ENCODE data around the gene CLEC2L.

DNA sequence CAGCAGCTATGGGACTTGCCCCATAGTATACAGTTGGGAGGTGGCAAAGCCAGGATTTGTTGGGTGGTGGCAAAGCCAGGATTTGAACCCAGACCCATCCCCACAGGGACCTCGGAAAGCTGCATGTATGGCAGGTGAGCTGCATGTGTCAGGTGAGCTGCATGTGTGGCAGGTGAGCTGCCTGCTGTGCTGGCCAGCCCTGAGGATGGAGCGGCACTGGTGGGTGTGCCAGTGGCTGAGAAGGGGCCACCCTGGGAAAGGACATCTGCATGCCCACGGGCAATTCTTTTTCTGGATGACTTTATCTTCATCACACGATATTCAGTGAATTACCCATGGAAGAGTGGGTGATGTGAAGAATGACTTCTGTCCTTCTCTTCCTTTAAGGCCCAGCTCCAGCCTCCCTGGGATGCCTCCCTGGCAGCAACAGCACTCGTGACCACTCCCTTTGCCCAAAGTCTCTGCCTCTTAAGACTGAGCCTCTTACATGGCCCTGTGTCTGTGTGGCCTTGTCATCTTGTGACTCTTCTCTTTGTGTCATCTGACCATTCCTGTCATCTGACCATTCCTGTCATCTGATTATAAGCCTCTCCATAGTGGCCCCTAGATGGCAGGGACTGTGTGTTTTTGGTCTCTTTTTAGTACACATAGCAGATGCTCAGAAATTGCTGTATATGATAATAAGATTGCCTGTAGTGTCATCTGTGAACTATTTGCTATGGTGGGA, 25.0 kb downstream of the CLEC2L start:
- TF ChIP-seq, protein P1, sequence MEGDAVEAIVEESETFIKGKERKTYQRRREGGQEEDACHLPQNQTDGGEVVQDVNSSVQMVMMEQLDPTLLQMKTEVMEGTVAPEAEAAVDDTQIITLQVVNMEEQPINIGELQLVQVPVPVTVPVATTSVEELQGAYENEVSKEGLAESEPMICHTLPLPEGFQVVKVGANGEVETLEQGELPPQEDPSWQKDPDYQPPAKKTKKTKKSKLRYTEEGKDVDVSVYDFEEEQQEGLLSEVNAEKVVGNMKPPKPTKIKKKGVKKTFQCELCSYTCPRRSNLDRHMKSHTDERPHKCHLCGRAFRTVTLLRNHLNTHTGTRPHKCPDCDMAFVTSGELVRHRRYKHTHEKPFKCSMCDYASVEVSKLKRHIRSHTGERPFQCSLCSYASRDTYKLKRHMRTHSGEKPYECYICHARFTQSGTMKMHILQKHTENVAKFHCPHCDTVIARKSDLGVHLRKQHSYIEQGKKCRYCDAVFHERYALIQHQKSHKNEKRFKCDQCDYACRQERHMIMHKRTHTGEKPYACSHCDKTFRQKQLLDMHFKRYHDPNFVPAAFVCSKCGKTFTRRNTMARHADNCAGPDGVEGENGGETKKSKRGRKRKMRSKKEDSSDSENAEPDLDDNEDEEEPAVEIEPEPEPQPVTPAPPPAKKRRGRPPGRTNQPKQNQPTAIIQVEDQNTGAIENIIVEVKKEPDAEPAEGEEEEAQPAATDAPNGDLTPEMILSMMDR (IDR thresholded peaks at IDR 0.05; ENCODE audit: borderline replicate concordance, extremely low read depth, low read length, poor library complexity, severe bottlenecking), result no peak
- no peak for TF ChIP-seq EZH2 (IDR thresholded peaks at IDR 0.05; ENCODE audit: borderline replicate concordance, low read depth, low read length, severe bottlenecking)

Measured in DND-41 (cell line).